Activated CD4-positive, alpha-beta T cell treated with anti-CD3 and anti-CD28 coated beads, Interleukin-2, amount 50 U/mL, for 16 hours (primary cell): Measurements from ENCODE around the gene EDAR.

Experiments
- DNase-seq: peaks from one replicate; pipeline ENCODE4 v3.0.0-alpha.2; 2020

EDAR gene

GRCh38 chr2:108965540-108966289 is 23.3 kb downstream of the EDAR start:
- DNase-seq: no peak

GRCh38 chr2:108963057-108963456 is 26.0 kb downstream of the EDAR start:
- no peak for DNase-seq

GRCh38 chr2:108961796-108962195 is 27.2 kb downstream of the EDAR start:
- DNase-seq: no peak

- DNase-seq: no peak
These were observed 29.0 kb downstream of the EDAR start for GRCh38 chr2:108960006-108960405.

- no peak for DNase-seq
These were observed 29.6 kb downstream of the EDAR start for GRCh38 chr2:108959401-108959800.

GRCh38 chr2:108958632-108959341 is 30.2 kb downstream of the EDAR start:
- DNase-seq: no peak

GRCh38 chr2:108958002-108958401 is 31.0 kb downstream of the EDAR start:
- DNase-seq: no peak

GRCh38 chr2:108956375-108956774 is 32.6 kb downstream of the EDAR start:
- DNase-seq: no peak

- no peak for DNase-seq
These were observed 38.5 kb downstream of the EDAR start for GRCh38 chr2:108950369-108951135.

- no peak for DNase-seq
These were observed 39.4 kb downstream of the EDAR start for GRCh38 chr2:108949316-108950239.

- no peak for DNase-seq
These were observed 41.6 kb downstream of the EDAR start for GRCh38 chr2:108947271-108947907.

- DNase-seq: no peak
These were observed 42.6 kb downstream of the EDAR start for GRCh38 chr2:108946442-108946841.

GRCh38 chr2:108945969-108946368 is 43.1 kb downstream of the EDAR start:
- no peak for DNase-seq

- DNase-seq: no peak
These were observed 44.3 kb downstream of the EDAR start for GRCh38 chr2:108944601-108945331.

- DNase-seq: no peak
These were observed 45.3 kb downstream of the EDAR start for GRCh38 chr2:108943751-108944150.

GRCh38 chr2:108942888-108943287 is 46.1 kb downstream of the EDAR start:
- no peak for DNase-seq

GRCh38 chr2:108942231-108942825 is 46.7 kb downstream of the EDAR start:
- no peak for DNase-seq

GRCh38 chr2:108941767-108942166 is 47.3 kb downstream of the EDAR start:
- DNase-seq: no peak

GRCh38 chr2:108941161-108941665 is 47.8 kb downstream of the EDAR start:
- no peak for DNase-seq

GRCh38 chr2:108940156-108940555 is 48.9 kb downstream of the EDAR start:
- DNase-seq: no peak
